Measurements from ENCODE around the gene CTDSPL.
"Not testable (repeated sequence)": the region's sequence is repeated elsewhere in the genome, so short reads cannot be mapped to it uniquely, and the experiment has no call there.

The CTDSPL gene

GRCh38 chr3:37988376-37988775 is 126.7 kb downstream of the CTDSPL start:
- DNase-seq (ENCODE audit: low spot score), result not testable (repeated sequence)

- DNase-seq (ENCODE audit: low spot score), result no peak
Measured at GRCh38 chr3:37988931-37989525, 127.3 kb downstream of the CTDSPL start.

- DNase-seq (ENCODE audit: low spot score), result no peak
Measured at GRCh38 chr3:37989821-37990480, 128.3 kb downstream of the CTDSPL start.

GRCh38 chr3:37990527-37990926 is 128.8 kb downstream of the CTDSPL start, which contains the start of gene VILL:
Gene VILL (plus strand): TSS chr3:37990786. CDS start chr3:37993673, 2,887 bp downstream.
- DNase-seq (ENCODE audit: low spot score), result no peak

- DNase-seq (ENCODE audit: low spot score), result no peak
Measured at GRCh38 chr3:37991109-37991508, 129.4 kb downstream of the CTDSPL start.

GRCh38 chr3:37991823-37992222 is 130.1 kb downstream of the CTDSPL start:
- DNase-seq (ENCODE audit: low spot score), result no peak

- DNase-seq (ENCODE audit: low spot score), result no peak
Measured at GRCh38 chr3:37992271-37993066, 130.8 kb downstream of the CTDSPL start.

GRCh38 chr3:37993067-37993455 is 131.4 kb downstream of the CTDSPL start:
- no peak for DNase-seq (ENCODE audit: low spot score)

- DNase-seq (ENCODE audit: low spot score), result no peak
Measured at GRCh38 chr3:37993460-37993819, 131.8 kb downstream of the CTDSPL start.

GRCh38 chr3:37993820-37994638 is 132.3 kb downstream of the CTDSPL start:
- no peak for DNase-seq (ENCODE audit: low spot score)

GRCh38 chr3:37994639-37994972 is 132.9 kb downstream of the CTDSPL start:
- DNase-seq (ENCODE audit: low spot score), result no peak

GRCh38 chr3:37995652-37996641 is 134.3 kb downstream of the CTDSPL start:
- no peak for DNase-seq (ENCODE audit: low spot score)

GRCh38 chr3:37996785-37997301 is 135.2 kb downstream of the CTDSPL start:
- peak; percentile 82 for DNase-seq (ENCODE audit: low spot score)

- DNase-seq (ENCODE audit: low spot score), result no peak
Measured at GRCh38 chr3:37997342-37997741, 135.7 kb downstream of the CTDSPL start.

- DNase-seq (ENCODE audit: low spot score), result no peak
Measured at GRCh38 chr3:37997791-37998370, 136.2 kb downstream of the CTDSPL start.

GRCh38 chr3:37999836-38000235 is 138.2 kb downstream of the CTDSPL start:
- no peak for DNase-seq (ENCODE audit: low spot score)

- no peak for DNase-seq (ENCODE audit: low spot score)
Measured at GRCh38 chr3:38000242-38000916, 138.7 kb downstream of the CTDSPL start.

- DNase-seq (ENCODE audit: low spot score), result no peak
Measured at GRCh38 chr3:38000965-38001455, 139.3 kb downstream of the CTDSPL start.

- DNase-seq (ENCODE audit: low spot score), result no peak
Measured at GRCh38 chr3:38001456-38002081, 139.9 kb downstream of the CTDSPL start.
